ENCODE measurements around the gene INAFM1.

Gene INAFM1

DNA sequence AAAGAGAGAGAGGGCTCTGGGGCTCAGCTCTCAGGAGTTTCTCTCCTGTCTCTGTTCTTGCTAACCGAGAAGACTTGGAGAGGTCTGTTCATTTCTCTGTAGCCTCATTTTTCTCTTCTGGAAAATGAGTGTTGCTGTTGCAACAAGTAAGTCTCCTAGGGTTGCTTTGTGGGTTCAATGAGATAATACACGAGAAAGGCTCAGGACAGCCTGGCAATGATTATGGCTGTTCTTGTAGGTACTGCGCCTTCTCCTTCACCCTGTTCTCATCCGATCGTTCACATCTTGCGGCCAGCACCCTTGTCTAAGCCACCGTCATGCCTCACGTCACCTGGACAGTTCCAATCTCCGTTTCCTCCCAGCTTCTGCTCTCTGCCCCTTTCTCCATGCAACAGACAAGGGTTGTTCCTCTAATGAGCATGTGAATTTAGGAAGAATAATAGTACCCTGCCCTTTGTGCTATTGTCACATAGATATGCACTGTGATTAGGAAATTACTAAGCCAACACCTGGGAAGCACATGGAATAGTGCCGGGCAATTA is 39.1 kb downstream of the INAFM1 start:
- no peak for FAIRE-seq

DNA sequence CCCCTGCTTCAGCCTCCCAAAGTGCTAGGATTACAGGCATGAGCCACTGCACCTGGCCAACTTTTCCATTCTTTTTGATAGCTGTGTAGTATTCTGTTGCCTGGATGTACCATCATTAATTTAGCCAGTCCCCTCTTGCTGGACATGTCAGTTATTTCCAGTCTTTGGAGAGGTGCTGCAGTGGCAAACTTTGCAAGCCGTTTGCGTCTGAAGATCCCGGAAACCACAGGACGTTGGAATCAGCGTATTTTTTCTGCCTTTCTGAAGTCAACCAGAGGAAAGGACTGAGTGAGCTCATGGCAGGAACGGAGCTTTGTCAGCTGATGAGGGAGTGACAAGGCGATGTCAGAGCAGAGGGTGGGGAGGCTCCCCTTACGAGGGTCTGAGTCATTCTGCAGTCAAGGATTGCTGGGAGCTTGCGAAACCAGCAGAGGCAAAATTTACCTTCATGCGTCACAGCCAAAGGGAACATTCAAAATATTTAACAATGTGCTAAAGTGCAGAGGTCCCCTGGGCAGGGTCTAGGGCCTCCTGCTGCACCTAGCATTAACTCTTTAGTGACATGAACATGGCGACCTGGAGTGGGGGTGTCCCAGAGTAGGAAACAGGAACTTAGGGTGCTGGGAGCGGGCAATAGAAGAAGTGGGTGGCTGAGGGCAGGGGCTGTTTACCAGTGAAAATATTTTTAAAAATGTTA is 40.6 kb downstream of the INAFM1 start:
- FAIRE-seq: no peak

DNA sequence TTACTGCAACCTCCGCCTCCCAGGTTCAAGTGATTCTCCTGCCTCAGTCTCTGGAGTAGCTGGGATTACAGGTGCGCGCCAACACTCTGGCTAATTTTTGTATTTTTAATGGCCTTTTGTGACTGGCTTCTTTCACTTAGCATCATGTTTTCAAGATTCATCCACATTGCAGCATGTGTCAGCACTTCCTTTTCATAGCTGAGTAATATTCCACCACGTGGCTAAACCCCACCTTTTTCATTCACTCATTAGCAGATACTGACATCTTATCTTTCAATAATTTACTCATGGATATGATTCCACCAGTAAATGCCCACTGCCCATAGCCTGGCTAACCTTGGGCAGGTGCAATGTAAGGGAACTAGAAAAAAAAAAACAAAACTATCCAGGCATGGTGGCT is 41.8 kb downstream of the INAFM1 start:
- FAIRE-seq: no peak

DNA sequence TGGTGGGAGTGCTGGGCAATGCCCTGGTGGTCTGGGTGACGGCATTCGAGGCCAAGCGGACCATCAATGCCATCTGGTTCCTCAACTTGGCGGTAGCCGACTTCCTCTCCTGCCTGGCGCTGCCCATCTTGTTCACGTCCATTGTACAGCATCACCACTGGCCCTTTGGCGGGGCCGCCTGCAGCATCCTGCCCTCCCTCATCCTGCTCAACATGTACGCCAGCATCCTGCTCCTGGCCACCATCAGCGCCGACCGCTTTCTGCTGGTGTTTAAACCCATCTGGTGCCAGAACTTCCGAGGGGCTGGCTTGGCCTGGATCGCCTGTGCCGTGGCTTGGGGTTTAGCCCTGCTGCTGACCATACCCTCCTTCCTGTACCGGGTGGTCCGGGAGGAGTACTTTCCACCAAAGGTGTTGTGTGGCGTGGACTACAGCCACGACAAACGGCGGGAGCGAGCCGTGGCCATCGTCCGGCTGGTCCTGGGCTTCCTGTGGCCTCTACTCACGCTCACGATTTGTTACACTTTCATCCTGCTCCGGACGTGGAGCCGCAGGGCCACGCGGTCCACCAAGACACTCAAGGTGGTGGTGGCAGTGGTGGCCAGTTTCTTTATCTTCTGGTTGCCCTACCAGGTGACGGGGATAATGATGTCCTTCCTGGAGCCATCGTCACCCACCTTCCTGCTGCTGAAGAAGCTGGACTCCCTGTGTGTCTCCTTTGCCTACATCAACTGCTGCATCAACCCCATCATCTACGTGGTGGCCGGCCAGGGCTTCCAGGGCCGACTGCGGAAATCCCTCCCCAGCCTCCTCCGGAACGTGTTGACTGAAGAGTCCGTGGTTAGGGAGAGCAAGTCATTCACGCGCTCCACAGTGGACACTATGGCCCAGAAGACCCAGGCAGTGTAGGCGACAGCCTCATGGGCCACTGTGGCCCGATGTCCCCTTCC is 45.5 kb downstream of the INAFM1 start:
- FAIRE-seq: no peak

DNA sequence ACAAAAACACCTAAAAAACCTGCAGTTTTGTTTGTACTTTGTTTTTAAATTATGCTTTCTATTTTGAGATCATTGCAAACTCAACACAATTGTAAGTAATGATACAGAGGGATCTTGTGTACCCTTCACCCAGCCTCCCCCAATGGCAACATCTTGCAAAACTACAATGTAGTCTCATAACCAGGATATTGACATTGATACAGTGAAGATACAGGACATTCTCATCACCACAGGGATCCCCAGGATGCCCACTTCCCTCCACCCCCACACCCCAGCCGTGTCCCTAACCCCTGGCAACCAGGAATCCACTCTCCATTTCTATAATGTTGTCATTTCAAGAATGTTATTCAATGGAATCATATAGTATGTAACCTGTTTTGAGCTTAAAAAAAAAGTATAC is 46.9 kb downstream of the INAFM1 start:
- no peak for FAIRE-seq

DNA sequence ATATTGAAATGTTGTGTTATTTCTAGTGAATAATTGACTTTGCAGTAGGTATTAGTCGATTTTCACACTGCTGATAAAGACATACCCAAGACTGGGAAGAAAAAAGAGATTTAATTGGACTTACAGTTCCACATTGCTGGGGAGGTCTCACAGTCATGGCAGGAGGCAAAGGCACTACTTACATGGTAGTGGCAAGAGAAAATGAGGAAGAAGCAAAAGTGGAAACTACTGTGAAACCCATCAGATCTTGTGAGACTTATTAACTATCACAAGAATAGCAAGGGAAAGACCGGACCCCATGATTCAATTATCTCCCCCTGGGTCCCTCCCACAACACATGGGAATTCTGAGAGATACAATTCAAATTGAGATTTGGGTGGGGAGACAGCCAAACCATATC is 47.4 kb downstream of the INAFM1 start:
- FAIRE-seq: no peak

DNA sequence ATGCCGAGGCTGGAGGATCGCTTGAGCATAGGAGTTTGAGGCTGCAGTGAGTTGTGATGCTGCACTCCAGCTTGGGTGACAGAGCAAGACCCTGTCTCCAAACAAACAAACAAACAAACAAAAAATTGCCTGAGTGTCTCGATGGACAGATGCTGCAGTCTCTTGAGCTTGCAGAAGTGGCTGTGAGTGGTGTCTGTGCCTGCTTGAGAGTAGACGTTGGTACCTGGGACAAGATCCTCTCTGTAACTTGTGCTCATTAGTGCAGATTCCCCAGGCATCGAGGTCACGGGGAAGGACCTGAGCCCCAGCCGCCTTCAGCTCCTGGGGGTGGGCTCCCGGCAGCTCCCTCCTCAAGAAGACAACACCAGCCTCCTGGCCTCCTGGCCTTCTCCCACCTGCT is 48.7 kb downstream of the INAFM1 start:
- FAIRE-seq: no peak

DNA sequence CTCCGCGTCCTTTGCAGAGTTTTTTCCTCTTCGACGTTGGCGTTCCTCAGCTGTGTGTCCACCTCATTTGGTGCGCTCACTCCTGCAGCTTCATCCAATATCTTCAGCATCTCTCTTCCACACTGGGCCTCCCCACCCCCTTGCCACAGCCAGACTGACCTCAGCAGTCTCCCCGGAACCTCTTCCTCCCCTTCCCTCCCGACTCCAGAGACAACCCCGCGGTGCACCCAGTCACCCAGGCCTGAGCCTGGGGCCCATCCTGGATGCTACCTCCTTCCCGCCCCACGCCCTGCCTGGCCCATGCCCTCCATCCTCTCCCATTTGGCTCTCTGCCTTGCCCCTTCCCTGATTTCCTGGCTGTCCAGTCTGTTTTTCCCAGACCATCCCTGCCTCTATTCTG is 49.2 kb downstream of the INAFM1 start:
- FAIRE-seq: no peak

DNA sequence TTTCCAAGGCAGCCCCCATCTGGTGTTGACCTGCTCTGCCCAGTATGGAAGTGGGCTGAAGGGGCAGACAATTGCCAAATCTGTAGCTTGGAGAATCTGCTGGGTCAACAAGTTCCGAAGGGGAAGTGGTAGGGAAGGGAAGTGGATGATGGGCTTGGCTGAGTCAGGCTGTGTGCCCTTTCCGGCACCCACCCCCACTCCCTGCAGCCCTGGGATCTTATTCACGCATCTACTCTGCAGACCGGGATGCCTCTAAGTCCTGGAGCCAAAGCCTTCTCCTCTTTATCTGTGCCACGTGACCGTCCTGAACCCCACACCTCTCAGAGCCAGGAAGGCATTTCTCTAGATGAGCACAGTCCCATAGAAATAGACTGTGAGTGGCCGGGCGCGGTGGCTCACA is 49.8 kb downstream of the INAFM1 start:
- FAIRE-seq: no peak
